Activated CD4-positive, alpha-beta T cell treated with anti-CD3 and anti-CD28 coated beads, Interleukin-2, amount 50 U/mL, for 1 hour (primary cell): ENCODE data around the gene CAMTA1.

ENCODE experiments used
- DNase-seq: peaks from one replicate; pipeline ENCODE4 v3.0.0-alpha.2; 2020

Gene CAMTA1

GRCh38 chr1:7333094-7333493 lies 547.8 kb downstream of the CAMTA1 start:
- DNase-seq: no peak

- no peak for DNase-seq
Measured at GRCh38 chr1:7333620-7334019, 548.4 kb downstream of the CAMTA1 start.

GRCh38 chr1:7334475-7335035 lies 549.3 kb downstream of the CAMTA1 start:
- no peak for DNase-seq

- DNase-seq: no peak
Measured at GRCh38 chr1:7335224-7335879, 550.1 kb downstream of the CAMTA1 start.

- DNase-seq: no peak
Measured at GRCh38 chr1:7338439-7338838, 553.2 kb downstream of the CAMTA1 start.

- no peak for DNase-seq
Measured at GRCh38 chr1:7339014-7339413, 553.8 kb downstream of the CAMTA1 start.

- DNase-seq: no peak
Measured at GRCh38 chr1:7339953-7340352, 554.7 kb downstream of the CAMTA1 start.

- DNase-seq: no peak
Measured at GRCh38 chr1:7341145-7341905, 556.1 kb downstream of the CAMTA1 start.

- DNase-seq: no peak
Measured at GRCh38 chr1:7343882-7344281, 558.6 kb downstream of the CAMTA1 start.

GRCh38 chr1:7344299-7344698 lies 559.0 kb downstream of the CAMTA1 start:
- no peak for DNase-seq

GRCh38 chr1:7345516-7345915 lies 560.3 kb downstream of the CAMTA1 start:
- no peak for DNase-seq

- no peak for DNase-seq
Measured at GRCh38 chr1:7346070-7346596, 560.9 kb downstream of the CAMTA1 start.

- no peak for DNase-seq
Measured at GRCh38 chr1:7346600-7347570, 561.6 kb downstream of the CAMTA1 start.

GRCh38 chr1:7348073-7348472 lies 562.8 kb downstream of the CAMTA1 start:
- no peak for DNase-seq

- DNase-seq: no peak
Measured at GRCh38 chr1:7348580-7348979, 563.3 kb downstream of the CAMTA1 start.

GRCh38 chr1:7350804-7351203 lies 565.5 kb downstream of the CAMTA1 start:
- DNase-seq: no peak

GRCh38 chr1:7351649-7352048 lies 566.4 kb downstream of the CAMTA1 start:
- no peak for DNase-seq

- DNase-seq: no peak
Measured at GRCh38 chr1:7352364-7352763, 567.1 kb downstream of the CAMTA1 start.

GRCh38 chr1:7352974-7353373 lies 567.7 kb downstream of the CAMTA1 start:
- no peak for DNase-seq

- DNase-seq: no peak
Measured at GRCh38 chr1:7355646-7356045, 570.4 kb downstream of the CAMTA1 start.

GRCh38 chr1:7356079-7356478 lies 570.8 kb downstream of the CAMTA1 start:
- DNase-seq: no peak

- no peak for DNase-seq
Measured at GRCh38 chr1:7358425-7358824, 573.2 kb downstream of the CAMTA1 start.

GRCh38 chr1:7360526-7360925 lies 575.3 kb downstream of the CAMTA1 start:
- DNase-seq: no peak
